CD4-positive, alpha-beta T cell treated with Interleukin-6 at 100 ng/mL for 8 hours (primary cell): ENCODE data around the gene PPP1R14B.

Source experiments
- DNase-seq: peaks from one replicate; pipeline ENCODE4 v3.0.0-alpha.2; 2020; ENCODE audit warnings: mixed read lengths, low spot score

The PPP1R14B gene

DNA sequence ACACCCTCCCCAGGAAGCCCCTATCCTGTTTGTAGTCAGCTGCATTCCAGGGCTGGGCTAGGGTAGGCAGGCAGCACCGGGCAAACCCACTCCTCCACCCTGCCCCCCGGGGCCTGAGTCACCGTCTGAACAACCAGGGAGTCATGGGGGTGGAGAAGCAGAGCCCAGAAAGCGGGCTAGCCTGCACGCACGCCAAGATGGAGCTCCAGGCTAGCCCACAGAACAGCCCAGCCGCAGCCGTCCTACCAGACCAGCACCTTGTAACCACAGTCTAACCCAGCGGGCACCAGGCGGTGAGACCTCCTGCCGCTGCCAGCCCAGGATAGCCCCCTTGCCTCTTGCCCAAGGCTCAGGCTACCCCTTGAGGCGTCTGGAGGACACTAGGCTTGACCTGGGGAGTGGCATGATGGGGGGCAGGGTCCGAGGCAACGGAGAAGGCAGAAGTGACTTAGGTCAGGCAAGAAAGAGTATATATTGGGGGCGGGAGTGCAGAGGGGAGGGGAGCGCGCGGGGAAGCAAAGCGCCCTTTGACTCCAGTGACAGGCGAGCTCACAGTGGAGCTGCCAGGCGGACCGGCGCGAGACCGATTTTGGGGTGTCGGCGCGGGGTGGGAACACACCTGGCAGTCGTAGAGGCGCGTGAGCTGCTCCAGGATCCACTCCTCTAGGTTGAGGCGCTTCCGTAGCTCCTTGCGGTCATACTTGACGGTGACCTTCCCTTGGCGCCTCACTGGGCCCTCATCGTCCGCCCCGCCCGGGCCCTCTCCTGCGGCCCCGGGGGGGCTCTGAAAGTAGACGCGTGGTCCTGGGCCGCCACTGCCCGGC is 734 bp downstream of the PPP1R14B start:
- DNase-seq, result peak; percentile 74

DNA sequence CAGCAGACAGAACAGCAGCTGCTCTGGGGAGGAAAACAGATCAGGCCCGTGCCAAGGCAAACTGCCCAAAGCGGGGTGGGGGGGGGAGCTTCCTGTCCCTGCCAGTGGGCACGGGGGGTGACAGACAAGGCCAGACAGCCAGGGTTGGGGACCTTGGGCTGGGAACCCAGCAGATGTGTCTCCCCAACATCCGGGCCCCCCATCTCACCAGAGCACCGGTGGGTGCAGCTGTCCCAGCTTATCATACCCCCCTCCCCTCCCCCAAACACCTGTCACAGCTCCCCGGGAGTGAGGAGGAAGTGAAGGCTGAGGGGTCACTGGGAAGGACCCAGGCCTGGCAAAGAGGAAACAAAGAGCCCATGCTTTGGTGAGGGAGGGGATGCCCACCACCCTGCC is 1.3 kb downstream of the PPP1R14B start:
- DNase-seq, result peak; percentile 43

DNA sequence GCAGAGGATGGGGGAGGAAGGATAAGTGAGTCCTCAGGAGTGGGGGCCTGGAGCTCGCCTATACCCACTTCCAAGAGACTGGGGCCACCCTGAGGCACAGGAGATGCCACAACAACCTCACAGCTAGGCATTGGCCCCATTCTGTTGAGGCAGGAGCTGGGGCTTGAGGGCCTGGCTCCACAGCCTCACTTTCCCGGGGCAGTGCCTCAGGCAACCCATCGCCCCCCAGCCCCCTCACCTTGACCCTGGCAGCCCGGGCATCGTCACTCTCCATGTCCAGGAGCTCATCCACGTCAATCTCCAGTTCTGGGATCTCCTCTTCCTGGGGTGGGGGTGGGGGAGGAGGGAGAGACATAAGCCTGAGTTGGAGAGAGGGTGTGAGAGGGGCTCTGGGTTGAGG is 1.8 kb downstream of the PPP1R14B start:
- no peak for DNase-seq

DNA sequence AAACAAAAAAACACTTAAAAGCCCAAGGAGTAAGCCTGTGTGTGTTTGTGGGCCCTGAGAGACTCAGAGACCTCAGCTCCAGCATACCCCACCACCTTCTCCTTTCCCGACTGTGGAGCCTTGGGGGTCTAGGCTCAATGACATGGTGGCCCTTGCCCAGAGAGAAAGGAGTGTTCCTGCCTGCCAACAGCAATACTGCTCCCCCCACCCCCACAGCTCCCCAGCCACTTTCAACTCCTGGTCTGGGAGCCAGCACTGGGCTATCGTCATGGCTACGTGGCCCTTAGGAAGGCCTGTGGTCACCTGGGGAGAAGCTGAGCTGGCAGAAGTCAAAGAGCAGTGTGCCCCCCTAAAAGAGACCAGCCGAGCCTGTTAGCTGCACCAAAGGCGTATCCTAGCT is 2.6 kb downstream of the PPP1R14B start:
- no peak for DNase-seq

DNA sequence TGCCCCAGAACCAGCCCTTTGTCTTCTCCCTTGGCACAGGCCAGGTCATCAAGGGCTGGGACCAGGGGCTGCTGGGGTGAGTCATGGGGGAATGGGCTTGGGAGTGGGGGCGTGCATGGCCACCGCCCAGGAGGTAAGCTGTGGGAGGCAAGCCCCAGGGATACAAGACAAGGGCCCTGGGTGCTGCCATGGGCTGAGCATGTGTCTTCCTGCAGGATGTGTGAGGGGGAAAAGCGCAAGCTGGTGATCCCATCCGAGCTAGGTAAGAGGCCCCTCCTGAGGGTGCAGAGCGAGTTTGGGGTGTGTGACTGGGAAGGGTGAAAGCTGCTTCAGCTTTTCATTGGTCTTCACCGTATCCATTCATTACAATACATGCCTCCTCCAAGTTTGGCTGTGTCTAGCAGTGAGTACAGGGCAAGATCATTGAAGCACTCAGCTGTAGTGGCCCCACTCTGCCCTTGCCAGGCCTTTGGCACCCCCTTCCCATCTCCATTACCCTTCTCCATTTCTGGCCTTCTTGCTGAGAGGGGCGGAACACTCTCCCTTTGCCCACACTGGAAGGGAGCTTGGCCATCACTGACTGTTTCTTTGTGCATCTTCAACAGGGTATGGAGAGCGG is 3.4 kb downstream of the PPP1R14B start:
- DNase-seq, result no peak

DNA sequence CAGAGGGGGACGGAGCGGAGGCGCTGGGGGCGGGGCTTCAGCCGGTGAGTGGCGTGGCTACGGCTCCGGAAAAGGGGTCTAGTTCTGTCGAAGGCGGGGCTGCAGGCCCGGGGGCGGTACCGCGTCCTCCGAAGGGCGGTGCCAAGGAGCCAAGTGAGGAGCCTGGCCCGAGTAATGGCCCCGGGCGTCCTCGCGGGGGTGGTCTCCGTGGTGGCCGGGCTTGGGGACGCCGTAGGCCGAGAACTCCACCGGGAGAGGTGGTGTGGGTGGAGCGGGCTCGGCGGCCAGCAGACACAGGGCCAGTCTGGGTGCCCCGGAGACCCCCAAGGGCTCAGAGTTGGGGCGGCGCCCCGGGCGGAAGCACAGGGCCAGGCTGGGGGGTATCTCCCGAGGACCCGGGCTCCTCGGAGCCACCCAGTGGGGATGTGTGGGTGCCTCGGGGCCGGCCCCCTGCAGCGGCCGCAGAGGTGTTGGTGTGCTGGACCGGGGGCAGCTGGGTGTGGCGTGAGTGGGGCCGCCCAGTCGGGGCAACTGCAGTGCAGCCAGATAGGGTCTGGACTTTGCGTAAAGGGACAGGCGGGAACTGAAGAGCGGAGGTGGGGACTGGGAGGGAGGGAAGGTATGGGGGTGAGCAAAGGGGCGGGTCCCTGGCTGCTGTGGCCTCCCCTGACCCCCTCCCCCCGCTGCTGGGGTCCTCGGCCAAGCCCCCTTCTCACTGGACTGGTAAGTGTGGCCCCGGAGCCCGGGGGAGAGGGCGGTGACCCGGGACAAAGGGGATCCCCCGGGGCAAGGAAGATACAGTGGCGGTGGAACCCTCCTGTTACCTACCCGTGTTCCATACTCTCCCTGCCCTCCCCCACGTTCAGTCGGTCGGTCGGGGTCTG is 5.0 kb downstream of the PPP1R14B start:
- DNase-seq, result no peak

DNA sequence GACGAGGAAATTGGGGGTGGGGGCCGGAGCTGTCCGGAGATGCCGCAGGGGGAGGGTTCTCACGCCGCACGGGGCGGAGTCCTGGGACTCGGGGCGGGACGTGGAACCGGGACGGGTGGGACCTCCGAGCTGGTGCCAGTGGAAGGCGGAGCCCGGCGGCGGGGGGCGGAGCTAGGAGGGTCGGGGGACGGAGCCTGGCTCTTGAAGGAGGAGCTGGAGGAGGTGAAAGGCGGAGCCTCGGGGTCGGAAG is 5.6 kb downstream of the PPP1R14B start:
- peak; percentile 100 for DNase-seq

DNA sequence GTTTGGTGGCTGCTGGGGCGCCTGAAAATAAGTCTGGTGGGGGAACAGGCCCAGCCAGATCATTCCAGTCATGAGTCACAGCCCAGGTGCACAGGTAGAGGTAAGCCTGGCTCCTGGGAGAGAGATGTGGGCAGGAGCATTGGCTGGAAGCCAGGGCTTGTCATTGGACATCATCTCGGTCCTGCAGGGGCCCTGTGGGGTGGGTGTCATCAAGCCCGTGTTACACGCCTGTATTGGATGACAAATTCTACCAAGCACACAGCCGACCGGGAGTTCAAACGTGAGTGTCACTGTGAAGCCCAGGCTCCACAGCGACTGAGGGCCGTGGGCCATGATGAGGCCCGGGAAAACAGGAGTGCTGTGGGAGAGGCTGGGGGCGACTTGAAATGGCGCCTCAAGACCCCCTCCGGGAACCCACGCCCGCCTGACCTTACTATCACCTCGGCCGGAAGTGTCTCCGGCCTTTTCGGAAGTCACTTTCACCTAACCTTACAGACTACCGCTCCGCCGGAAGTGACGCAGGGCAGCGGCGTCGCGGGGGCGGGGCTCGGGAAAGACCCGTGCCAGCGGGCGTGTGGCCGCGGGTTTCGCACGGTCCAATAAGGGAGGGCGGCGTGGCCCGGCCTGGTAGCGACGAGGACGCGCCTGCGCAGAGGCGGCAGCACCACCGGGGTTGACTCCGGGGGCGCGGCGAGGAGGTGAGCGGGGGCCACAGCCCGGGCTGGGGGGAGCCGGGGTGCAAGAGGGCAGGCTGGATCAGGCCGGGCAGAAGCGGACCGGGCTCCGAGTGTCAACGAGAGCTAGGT is 6.1 kb downstream of the PPP1R14B start, which contains the start of gene FKBP2:
FKBP2 (plus strand) TSS at position 661 of the 806 bp plus-strand sequence. CDS start 1,293 bp downstream, outside the sequence.
- DNase-seq, result peak; percentile 98

DNA sequence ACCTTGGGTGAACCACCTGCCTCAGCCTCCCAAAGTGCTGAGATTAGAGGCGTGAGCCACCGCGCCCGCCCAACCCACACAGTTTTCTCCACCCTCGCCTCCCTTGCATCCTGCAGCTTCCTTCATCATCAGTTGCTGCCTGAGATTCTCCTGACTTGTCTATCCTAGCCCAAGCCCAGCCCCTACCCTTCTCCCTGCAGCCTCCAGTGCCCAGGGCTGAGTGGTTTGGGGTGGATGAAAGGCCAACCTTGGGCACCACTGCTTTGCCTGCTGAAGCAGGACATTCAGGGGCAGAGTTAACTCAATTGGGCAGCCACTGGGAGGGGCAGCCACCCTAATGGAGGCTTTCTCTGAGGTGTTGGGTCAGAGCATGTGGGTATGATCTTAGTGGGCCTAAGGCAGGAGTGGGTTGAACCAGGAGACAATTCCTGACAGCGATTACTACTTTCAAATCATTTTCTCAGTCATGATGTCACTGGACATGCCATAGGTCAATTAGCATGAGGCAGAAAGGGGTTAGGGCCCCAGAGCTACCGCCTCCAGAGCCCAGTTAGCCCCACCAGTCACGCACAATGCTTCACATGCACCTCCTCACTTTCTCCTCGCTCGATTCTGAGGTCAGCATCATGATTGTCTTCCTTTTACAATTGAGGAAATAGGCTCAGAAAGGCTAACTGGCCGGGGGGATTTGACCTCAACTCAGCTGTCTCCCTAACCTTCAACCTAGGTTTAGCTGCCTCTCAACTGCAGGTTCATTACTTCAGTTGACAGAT is 6.9 kb downstream of the PPP1R14B start:
- DNase-seq, result no peak

DNA sequence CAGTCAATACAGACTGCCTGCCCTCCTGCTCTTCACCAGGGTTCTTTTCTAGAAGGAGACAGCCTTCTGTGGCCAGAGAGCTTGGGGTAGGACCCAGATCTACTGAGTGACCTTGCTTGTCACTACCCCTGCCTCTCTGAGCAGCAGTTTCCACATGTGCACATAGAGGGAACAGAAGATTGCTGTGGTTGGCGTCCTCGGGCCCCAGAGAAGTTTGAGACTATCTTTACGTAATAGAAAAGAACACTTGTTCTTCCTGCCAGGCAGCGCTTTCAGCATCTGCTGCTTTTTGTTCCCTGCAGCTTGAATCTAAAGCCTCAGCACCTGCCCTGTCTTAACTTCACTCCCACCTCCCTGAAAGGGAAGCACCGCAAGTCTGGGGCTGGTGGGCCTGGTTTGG is 7.7 kb downstream of the PPP1R14B start:
- DNase-seq, result no peak

DNA sequence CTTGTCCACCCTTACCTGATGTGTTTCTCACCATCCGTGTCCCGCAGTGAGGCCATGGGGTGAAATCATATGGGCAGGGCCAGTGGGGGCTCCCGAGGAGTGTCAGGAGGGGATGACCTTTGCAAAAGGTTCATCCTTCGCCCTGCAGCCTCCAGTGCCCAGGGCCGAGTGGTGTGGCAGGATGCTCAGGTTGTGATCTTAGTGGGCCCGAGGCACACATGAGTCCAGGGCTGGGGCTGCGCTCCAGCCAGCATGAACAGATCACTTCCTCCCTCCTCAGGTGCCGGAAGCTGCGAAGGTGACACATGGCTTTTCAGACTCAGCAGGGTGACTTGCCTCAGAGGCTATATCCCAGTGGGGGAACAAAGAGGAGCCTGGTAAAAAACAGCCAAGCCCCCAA is 8.7 kb downstream of the PPP1R14B start:
- DNase-seq, result no peak

DNA sequence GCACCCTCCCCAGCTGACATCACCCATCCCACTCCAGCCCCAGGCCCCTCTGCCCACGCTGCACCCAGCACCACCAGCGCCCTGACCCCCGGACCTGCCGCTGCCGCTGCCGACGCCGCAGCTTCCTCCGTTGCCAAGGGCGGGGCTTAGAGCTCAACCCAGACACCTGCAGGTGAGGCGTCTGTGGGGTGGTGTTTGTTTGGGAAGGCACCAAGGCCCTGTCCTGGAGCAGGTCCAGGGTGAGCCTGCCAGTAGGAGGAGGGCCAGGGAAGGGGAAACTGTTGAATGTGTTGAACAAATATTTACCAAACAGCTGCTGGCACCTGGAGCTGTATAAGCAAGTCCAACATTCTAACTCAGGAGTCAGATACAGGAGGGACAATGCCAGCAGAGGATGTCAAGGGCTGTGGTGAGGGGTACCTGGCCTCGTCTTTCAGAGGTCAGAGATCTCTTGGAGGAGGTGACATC is 9.2 kb downstream of the PPP1R14B start:
- no peak for DNase-seq

DNA sequence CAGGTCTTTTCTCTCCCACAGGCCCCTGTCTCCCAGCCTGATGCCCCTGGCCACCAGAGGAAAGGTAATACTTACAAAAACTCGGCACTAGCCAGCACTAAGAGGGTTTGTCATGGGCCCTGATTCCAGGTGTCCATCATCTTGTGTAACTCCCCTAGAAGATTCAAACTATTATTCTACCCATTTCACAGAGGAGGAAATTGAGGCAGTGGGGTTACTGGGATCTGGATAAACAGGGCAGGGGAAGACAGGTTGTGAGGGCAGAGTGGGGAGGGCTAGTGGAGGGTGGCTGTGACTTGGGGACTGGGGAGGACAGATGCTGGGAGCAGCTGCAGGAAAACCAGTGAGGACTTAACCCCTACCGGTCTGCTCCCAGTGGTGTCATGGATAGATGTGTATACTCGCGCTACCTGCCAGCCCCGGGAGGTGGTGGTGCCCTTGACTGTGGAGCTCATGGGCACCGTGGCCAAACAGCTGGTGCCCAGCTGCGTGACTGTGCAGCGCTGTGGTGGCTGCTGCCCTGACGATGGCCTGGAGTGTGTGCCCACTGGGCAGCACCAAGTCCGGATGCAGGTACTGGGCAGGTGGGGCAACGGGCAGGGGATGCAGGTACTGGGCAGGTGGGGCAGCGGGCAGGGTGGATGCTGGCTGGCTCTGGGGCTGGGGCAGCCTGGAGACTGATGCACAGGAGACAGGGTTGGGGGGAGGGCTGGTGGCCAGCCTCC is 11.1 kb downstream of the PPP1R14B start:
- DNase-seq, result no peak

DNA sequence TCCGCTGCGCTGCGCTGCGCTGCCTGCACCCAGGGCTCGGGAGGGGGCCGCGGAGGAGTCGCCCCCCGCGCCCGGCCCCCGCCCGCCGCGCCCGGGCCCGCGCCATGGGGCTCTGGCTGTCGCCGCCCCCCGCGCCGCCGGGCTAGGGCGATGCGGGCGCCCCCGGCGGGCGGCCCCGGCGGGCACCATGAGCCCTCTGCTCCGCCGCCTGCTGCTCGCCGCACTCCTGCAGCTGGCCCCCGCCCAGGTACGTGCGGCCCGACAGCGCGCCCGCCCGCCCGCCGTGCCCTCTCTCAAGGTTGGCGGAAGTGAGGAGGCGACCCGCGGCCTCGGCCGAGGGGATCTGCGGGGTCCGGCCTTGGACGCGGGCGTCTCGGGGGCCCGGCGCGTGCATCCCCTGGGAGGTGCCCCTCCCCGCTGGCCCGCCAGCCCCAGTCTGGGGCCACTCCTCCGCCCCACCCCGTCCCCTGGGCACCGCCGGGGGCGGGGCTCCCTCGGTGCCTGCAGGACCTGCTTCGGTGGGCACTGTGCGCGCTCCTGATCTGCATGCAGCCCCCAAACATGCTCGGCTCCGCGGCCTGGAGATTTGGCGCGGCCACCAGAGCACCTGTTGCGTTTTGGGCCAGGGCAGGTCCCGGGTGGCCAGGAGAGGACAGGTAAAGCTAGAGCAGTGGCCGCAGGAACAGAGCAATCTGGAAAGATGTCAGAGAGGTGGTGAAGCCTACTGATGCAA is 11.9 kb downstream of the PPP1R14B start:
- DNase-seq, result peak; percentile 39

DNA sequence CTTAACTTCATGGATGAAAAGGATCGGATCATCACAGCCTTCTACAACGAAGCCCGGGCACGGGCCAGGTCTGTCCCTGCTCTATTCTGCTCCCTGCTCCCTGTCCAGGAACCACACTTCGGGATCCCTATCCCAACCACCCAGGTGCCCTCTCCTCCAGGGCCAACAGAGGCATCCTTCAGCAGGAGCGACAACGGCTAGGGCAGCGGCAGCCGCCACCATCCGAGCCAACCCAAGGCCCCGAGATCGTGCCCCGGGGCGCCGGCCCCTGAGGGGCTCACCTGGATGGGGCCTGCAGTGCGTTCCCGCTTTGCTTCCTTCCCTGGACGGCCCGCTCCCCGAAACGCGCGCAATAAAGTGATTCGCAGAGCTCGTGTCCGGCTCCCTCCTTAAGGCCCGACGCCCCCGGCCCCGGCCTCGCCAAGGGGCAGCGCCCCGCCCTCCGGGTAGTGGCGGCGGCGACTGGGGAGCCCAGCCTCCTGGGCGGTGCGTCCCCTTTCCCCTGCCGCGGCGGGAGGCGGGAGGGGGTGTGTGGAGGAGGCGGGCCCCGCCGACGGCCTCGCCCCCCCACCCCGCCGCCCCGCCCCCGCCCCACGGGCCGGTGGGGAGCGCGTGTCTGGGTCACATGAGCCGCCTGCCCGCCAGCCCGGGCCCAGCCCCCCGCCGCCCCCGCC is 12.7 kb downstream of the PPP1R14B start, which contains the start of gene VEGFB:
VEGFB (plus strand) TSS at position 672 of the 674 bp plus-strand sequence. CDS start 250 bp downstream, outside the sequence.
- peak; percentile 72 for DNase-seq

DNA sequence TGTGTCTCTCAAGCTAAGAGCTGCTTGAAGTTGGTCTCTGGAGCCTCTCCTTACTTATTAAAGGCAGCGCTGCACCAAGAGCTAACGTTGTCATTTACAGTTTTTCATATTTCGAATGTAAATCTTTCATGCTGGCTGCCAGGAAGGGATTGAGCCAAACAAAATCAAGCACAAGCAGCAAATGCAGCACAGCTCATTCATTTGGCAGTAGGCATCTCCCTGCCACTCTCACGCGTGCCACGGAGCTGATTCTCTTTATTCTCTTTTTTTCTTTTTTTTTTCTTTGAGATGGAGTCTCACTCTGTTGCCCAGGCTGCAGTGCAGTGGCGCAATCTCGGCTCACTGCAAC is 13.8 kb downstream of the PPP1R14B start:
- no peak for DNase-seq

DNA sequence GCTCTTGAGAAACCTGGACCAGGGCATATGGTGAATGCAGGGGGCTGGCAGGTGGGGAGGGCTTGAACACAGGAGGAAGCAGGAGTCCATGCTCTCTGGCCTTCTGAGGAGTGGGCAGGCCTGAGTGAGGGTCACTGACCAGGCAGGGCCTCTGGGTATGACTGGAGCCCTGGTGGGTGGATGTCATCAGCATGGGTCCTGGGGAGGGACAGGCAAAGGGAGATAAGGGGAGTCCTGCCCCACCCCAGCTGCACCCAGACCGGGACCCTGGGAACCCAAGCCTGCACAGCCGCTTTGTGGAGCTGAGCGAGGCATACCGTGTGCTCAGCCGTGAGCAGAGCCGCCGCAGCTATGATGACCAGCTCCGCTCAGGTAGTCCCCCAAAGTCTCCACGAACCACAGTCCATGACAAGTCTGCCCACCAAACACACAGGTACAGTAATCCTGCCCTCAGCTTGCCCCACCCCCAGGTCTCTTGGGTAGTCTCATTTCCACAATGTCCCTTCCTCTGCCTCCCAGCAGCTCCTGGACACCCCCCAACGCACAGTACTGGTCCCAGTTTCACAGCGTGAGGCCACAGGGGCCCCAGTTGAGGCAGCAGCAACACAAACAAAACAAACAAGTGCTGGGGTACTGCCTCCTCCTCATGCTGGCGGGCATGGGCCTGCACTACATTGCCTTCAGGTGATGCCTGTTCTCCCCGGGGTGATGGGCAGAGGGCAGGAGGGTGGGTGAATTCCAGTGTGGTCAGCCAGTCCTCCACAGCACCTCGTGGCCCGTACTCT is 14.4 kb downstream of the PPP1R14B start:
- DNase-seq, result no peak

DNA sequence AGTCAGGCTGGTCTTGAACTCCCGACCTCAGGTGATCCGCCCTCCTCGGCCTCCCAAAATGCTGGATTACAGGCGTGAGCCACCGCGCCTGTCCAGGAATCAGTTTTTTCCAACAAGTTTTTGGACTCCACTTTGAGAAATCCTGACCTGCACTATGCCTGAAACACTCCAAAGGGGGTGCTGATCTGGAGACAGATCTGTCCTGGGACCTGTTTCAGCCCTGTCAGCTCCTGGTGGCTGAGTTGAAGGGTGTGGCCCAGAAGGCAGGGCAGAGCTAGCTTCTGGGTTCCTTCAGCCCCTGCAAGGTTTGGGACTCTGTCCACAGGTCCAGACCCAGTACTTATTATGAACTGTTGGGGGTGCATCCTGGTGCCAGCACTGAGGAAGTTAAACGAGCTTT is 15.2 kb downstream of the PPP1R14B start:
- no peak for DNase-seq
